HUES6 (cell line): Measurements from ENCODE around the gene MMRN2.
"Not testable (repeated sequence)": the region's sequence is repeated elsewhere in the genome, so short reads cannot be mapped to it uniquely, and the experiment has no call there.

ENCODE experiments used
- H3K27ac ChIP-seq: 2 replicates; pipeline ENCODE4 v1.7.0; 2013; ENCODE audit warnings: low read depth, mild to moderate bottlenecking, low read length, inconsistent platforms
- H3K27me3 ChIP-seq: 2 replicates; pipeline ENCODE4 v1.6.1; 2013; ENCODE audit warnings: low read length; ENCODE audit not compliant: control insufficient read depth, insufficient read depth
- H3K36me3 ChIP-seq: 2 replicates; pipeline ENCODE4 v1.6.1; 2013; ENCODE audit warnings: low read length; ENCODE audit not compliant: control insufficient read depth, insufficient read depth
- H3K4me1 ChIP-seq: 2 replicates; pipeline ENCODE4 v1.6.1; 2013; ENCODE audit warnings: low read length; ENCODE audit not compliant: control insufficient read depth, insufficient read depth
- H3K4me3 ChIP-seq: 2 replicates; pipeline ENCODE4 v1.5.1; 2013; ENCODE audit warnings: low read depth, low read length
- H3K9ac ChIP-seq: one replicate; pipeline ENCODE4 v1.6.1; 2013; ENCODE audit warnings: mild to moderate bottlenecking, low read length
- H3K9me3 ChIP-seq: 2 replicates; pipeline ENCODE4 v1.6.1; 2013; ENCODE audit warnings: low read depth, low read length; ENCODE audit not compliant: control insufficient read depth, insufficient read depth

The MMRN2 gene

DNA sequence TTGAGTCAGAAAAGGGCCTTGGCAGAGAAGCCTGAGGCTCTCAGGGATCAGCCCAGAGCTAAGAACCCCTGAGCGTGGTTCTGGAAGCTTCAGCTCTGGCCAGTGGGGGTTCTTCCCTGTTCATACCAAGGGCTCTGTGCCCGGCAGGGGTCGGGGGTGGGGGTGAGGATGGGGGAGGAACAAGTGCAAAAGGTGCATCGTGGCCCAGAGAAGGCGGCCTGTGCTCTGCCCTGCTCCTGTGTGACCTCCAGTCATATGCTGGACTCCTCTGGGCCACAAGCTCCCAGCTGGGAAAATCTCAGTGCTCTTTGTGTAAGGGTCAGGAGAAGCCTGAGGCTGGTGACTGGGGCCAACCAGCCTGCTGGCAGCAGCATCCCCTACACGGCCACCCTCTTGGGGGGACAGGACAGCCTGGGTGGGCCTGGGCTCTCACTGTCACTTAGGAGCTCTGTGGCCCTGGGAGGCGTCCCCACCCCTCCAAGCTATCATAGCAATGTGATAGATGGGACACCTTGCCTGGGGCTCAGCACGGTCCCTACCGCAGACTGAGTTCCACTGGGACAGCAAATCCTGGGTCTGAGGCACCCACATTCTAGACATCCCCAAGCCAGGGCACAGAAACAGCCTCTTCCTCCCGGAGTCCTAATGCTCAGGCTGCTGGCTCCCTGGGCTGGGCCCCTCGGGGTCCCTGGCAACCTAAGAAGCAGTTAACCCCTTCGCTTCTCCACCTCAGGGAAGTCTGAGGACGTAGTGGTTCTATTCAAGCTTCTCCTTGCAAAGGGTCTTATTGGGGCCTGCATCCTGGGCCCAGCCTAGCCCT lies 2.5 kb downstream of the MMRN2 start:
- no peaks in the 10 kb centered on the region for H3K27me3 ChIP-seq
- H3K27ac ChIP-seq, result peak overlapping the region; percentile 79
- no peaks in the 10 kb centered on the region for H3K36me3 ChIP-seq
- H3K9me3 ChIP-seq, result peaks cover 24% of the 10 kb centered on the region
- H3K4me3 ChIP-seq, result peak overlapping the region; percentile 10; the same call in 1 of the 2 replicates
- peaks cover 62% of the 10 kb centered on the region for H3K4me1 ChIP-seq
- H3K9ac ChIP-seq, result peak overlapping the region; percentile 66

DNA sequence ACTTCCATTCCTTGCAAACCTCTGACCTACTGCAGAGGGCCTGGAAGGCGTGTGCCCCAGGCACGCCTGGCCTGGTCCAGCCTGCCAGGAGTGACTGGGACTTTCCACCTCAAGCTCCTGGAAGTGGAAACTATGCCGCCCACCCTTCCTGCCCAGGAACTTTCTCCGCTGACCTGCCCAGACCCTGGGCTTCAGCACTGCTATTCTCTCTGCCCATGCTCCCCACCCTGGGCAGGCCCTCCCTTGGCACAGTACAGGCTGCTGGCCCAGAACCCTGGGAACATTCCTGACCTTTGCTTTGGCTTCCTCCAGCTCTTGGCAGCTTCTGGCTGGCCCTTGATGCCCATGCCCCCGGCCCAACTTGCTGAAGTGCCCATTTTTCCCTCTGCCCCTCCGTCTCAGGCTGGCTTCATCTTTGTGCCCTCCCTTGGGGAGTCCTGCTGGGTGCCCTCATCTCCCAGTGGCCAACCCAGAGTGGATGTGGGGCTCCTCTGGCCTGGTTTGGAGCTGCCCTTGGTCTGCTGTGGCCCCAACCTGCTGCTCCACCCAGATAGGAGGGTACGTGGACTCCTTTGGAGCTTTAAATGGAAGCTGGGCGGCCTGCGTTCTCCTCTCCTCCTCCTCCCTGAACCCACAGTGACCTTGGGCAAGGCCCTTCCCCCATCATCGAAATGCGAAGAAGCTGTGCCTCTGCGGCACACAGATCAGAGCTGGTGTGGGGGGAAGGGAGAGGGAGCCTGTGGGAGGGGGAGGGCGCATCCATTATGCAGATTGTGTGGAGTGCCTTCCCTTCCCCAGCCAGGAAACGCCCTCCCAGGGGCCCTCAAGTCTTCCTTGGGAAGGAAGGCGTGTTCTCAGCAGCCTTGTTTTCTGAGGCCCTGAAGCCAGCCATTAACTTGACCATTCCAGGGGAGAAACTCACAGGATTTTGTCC lies 3.4 kb downstream of the MMRN2 start:
- no peaks in the 10 kb centered on the region for H3K27me3 ChIP-seq
- peaks cover 24% of the 10 kb centered on the region for H3K9me3 ChIP-seq
- no peaks in the 10 kb centered on the region for H3K36me3 ChIP-seq
- peak overlapping the region; percentile 79 for H3K27ac ChIP-seq
- peak overlapping the region; percentile 50 for H3K9ac ChIP-seq
- peaks cover 53% of the 10 kb centered on the region for H3K4me1 ChIP-seq
- H3K4me3 ChIP-seq, result peak overlapping the region; percentile 18

DNA sequence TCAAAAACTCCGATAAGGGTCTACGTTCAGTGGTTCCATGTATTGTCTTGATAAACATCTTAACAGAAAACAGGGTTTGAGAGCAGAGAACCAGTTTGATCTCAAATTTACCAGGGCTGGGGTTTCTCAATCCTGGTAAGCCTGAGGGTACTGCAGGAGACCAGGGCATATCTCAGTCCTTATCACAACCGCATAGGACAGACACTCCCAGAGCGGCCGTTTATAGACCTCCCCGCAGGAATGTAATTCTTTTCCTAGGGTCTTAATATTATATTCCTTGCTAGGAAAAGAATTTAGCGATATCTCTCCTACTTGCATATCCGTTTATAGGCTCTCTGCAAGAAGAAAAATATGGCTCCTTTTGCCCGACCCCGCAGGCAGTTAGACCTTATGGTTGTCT lies 4.7 kb downstream of the MMRN2 start:
- H3K9ac ChIP-seq, result not testable (repeated sequence)

DNA sequence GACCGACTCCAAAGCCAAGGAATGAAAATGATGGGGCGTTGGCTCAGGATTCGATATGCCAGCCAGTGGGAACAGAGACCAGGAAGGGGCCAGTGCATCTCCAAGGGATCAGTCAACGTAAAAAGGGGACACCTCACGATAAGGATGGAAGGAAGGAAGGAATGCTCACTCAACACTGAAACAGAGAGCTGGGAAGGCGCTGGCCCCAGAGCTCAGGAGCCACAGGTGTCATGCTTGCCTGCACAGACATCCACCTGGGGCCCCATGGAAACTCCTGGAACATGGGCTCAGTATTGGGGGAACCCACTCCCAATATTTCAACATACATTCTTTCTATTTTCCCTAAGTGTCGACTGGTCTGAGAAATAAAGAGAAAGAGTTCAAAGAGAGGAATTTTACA lies 5.3 kb downstream of the MMRN2 start:
- H3K36me3 ChIP-seq, result no peaks in the 10 kb centered on the region
- H3K9ac ChIP-seq, result no peak overlapping the region
- H3K4me3 ChIP-seq, result no peak overlapping the region
- peaks cover 35% of the 10 kb centered on the region for H3K4me1 ChIP-seq
- H3K27me3 ChIP-seq, result no peaks in the 10 kb centered on the region
- H3K27ac ChIP-seq, result no peak overlapping the region
- H3K9me3 ChIP-seq, result peaks cover 24% of the 10 kb centered on the region

More for the DNA sequence above, 4.7 kb downstream of the MMRN2 start:
- not testable (repeated sequence) for H3K4me3 ChIP-seq, H3K27me3 ChIP-seq, H3K27ac ChIP-seq, H3K36me3 ChIP-seq
- peaks cover 24% of the 10 kb centered on the region for H3K9me3 ChIP-seq
- peaks cover 41% of the 10 kb centered on the region for H3K4me1 ChIP-seq

- no peak overlapping the region for H3K4me3 ChIP-seq
- no peaks in the 10 kb centered on the region for H3K27me3 ChIP-seq
- H3K36me3 ChIP-seq, result no peaks in the 10 kb centered on the region
- H3K27ac ChIP-seq, result no peak overlapping the region
- H3K9me3 ChIP-seq, result peaks cover 24% of the 10 kb centered on the region
- no peak overlapping the region for H3K9ac ChIP-seq
- peaks cover 28% of the 10 kb centered on the region for H3K4me1 ChIP-seq
These were observed 6.1 kb downstream of the MMRN2 start for GRCh38 chr10:86951184-86951761.

- peaks cover 25% of the 10 kb centered on the region for H3K4me1 ChIP-seq
- H3K27ac ChIP-seq, result no peak overlapping the region
- H3K9me3 ChIP-seq, result peaks cover 24% of the 10 kb centered on the region
- no peak overlapping the region for H3K9ac ChIP-seq
- H3K27me3 ChIP-seq, result no peaks in the 10 kb centered on the region
- H3K36me3 ChIP-seq, result no peaks in the 10 kb centered on the region
- H3K4me3 ChIP-seq, result no peak overlapping the region
These were observed 7.1 kb downstream of the MMRN2 start for GRCh38 chr10:86950349-86950748.

- H3K9me3 ChIP-seq, result peaks cover 20% of the 10 kb centered on the region
- H3K36me3 ChIP-seq, H3K27ac ChIP-seq, H3K9ac ChIP-seq, H3K27me3 ChIP-seq, H3K4me1 ChIP-seq, H3K4me3 ChIP-seq: not testable (repeated sequence)
These were observed 9.6 kb downstream of the MMRN2 start for GRCh38 chr10:86947806-86948205.

DNA sequence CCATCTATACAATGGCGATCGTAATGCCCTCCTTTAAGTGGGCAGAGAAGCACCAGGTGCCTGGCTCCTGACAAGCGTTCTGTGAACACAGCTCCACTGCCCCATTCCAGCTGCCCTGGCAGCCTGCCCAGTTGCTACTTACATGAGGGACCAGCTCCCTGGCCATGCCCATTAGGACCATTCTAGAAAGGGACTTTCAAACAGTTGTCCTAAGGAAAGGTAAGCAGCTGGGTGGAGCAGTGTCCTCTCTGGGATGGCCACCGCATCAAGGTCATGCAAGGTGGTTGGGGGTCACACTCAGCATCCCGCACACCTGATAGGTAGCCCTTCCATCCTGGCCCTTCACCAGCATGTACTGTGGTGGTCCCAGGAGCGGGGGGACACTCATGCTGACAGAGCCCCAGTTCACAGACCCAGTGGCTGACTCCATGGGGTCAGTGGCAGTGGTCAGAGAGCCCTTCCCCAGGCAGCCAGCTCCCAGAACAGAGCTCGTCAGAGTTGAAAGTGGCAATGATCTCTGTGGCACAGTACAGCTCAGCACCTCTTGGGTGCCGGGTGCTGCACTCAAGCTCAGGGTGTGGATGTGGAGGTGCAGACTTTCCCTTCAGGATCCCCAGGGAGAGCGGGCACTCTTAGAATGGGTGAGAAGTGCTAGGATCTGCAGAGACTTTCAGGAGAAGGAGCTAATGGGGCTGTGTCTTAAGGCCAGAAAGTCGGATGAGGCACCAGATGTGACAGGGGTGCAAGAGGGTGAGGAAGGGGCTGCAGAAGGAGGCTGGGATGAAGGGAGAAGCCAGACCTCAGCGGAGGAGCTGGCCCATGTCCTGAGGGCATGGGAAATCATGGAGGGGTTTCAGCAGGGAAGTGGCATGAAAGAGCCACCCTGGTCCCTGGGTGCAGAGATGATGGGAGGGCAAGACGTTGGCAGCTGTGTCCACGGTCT lies 10.9 kb downstream of the MMRN2 start:
- Histone ChIP-seq H3K27ac (no peak overlapping the region), H3K4me1 (peaks cover 9% of the 10 kb centered on the region), H3K4me3 (no peak overlapping the region), H3K9ac (no peak overlapping the region), H3K9me3 (peaks cover 8% of the 10 kb centered on the region; the same call in 1 of the 2 replicates), H3K36me3 (no peaks in the 10 kb centered on the region), H3K27me3 (no peaks in the 10 kb centered on the region)

GRCh38 chr10:86945361-86946212 lies 11.8 kb downstream of the MMRN2 start:
- H3K4me3 ChIP-seq, result no peak overlapping the region
- no peak overlapping the region for H3K9ac ChIP-seq
- peaks cover 9% of the 10 kb centered on the region for H3K4me1 ChIP-seq
- H3K27ac ChIP-seq, result no peak overlapping the region
- H3K27me3 ChIP-seq, result no peaks in the 10 kb centered on the region
- peaks cover 2% of the 10 kb centered on the region; the same call in 1 of the 2 replicates for H3K9me3 ChIP-seq
- H3K36me3 ChIP-seq, result no peaks in the 10 kb centered on the region
